OCI-LY1 (cell line): ENCODE results near the gene RASA3.

Source experiments
- EZH2 ChIP-seq: fragments of 200-600 bp; sonication (generic), shearing (Covaris generic); IDR thresholded peaks from 2 replicates; pipeline ENCODE4 v1.8.0; 2017; ENCODE audit warnings: borderline replicate concordance, mixed run types, mild to moderate bottlenecking, antibody characterized with exemption, low read length, moderate library complexity, mixed read lengths
- TF ChIP-seq, protein P1 (sequence below): fragments of 200-600 bp; sonication (generic), shearing (Covaris generic); IDR thresholded peaks from 2 replicates; pipeline ENCODE4 v1.5.1; 2017; ENCODE audit warnings: mild to moderate bottlenecking, antibody characterized with exemption, low read length, moderate library complexity, mixed read lengths

DNA sequence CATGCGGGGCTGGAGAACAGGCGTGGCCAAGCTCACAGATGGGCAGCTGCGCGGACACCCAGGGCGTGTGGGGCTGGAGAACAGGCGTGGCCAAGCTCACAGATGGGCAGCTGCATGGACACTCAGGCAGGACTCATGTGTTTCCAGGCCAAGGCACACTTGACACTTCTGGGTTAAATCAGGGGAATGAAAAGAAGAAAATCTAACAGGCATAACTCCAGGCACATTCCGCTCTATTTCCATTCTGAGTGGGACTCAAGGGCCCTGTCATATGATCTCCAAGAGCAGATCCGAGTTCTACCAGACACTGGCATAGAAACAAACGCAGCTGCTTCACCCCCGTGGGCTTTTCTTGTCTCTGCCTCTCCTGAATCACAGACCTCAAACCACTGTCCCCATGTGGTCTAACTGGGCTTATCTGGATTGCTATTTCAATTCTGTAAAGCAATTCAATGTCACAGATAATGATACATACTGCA is 141.2 kb downstream of the RASA3 start:
- TF ChIP-seq, protein P1, sequence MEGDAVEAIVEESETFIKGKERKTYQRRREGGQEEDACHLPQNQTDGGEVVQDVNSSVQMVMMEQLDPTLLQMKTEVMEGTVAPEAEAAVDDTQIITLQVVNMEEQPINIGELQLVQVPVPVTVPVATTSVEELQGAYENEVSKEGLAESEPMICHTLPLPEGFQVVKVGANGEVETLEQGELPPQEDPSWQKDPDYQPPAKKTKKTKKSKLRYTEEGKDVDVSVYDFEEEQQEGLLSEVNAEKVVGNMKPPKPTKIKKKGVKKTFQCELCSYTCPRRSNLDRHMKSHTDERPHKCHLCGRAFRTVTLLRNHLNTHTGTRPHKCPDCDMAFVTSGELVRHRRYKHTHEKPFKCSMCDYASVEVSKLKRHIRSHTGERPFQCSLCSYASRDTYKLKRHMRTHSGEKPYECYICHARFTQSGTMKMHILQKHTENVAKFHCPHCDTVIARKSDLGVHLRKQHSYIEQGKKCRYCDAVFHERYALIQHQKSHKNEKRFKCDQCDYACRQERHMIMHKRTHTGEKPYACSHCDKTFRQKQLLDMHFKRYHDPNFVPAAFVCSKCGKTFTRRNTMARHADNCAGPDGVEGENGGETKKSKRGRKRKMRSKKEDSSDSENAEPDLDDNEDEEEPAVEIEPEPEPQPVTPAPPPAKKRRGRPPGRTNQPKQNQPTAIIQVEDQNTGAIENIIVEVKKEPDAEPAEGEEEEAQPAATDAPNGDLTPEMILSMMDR, result no peak
- no peak for TF ChIP-seq EZH2
